ENCODE results near the gene CCSAP. TPM values are rescaled to one million over a fixed set of nuclear protein-coding genes. Genes with fewer than 3 reads are reported as not detected.

Gene CCSAP
- total and polyA plus RNA-seq, 7 experiments from 2014 or later = 1.1 to 13.9 (median 12.6) TPM

GRCh38 chr1:229376521-229376920 lies 33.7 kb upstream of the CCSAP start:
- Mint-ChIP-seq H3K4me3 (no peak overlapping the region), H3K4me1 (peaks cover 0 to 5% (median 0%) of the 10 kb centered on the region in 7 donors), H3K36me3 (peaks cover 0 to 3% (median 0%) of the 10 kb centered on the region in 5 donors), H3K27me3 (peaks cover 0 to 15% (median 11%) of the 10 kb centered on the region in 5 donors), H3K9me3 (no peaks in the 10 kb centered on the region), H3K27ac (no peak overlapping the region)
- POLR2A ChIA-PET = no interaction called here
- intact Hi-C loops (cut with micrococcal nuclease) = no loop called here
- H3K27ac ChIP-seq (ENCODE audit: low read depth, low read length) = no peak overlapping the region
- CTCF ChIA-PET = no interaction called here
- H3K27me3 ChIP-seq (ENCODE audit: control insufficient read depth in 2 of 2, insufficient read depth in 2 of 2, low read length in 2 of 2) = no peaks in the 10 kb centered on the region
- no peak for ATAC-seq
- DNase-seq = no peak
- no peaks in the 10 kb centered on the region for H3K9me3 ChIP-seq (ENCODE audit: control insufficient read depth in 2 of 3, low read length in 3 of 3)
- no peak overlapping the region for H3K4me3 ChIP-seq (ENCODE audit: low read length)
- no peaks in the 10 kb centered on the region for H3K36me3 ChIP-seq (ENCODE audit: control insufficient read depth in 2 of 3, insufficient read depth in 3 of 3, low read length in 3 of 3)
- H3K4me1 ChIP-seq (ENCODE audit: control insufficient read depth in 2 of 2, insufficient read depth in 2 of 2, low read length in 2 of 2) = no peaks in the 10 kb centered on the region

- ChIA-PET CTCF (no interaction called here), POLR2A (no interaction called here)
- ATAC-seq (no peak), DNase-seq (no peak)
- H3K4me1 Mint-ChIP-seq = peaks cover 0 to 6% (median 5%) of the 10 kb centered on the region in 7 donors
- Histone ChIP-seq H3K9me3 (ENCODE audit: control insufficient read depth in 2 of 3, low read length in 3 of 3) (no peaks in the 10 kb centered on the region), H3K4me1 (ENCODE audit: control insufficient read depth in 2 of 2, insufficient read depth in 2 of 2, low read length in 2 of 2) (no peaks in the 10 kb centered on the region), H3K27ac (ENCODE audit: low read depth, low read length) (no peak overlapping the region), H3K27me3 (ENCODE audit: control insufficient read depth in 2 of 2, insufficient read depth in 2 of 2, low read length in 2 of 2) (no peaks in the 10 kb centered on the region), H3K36me3 (ENCODE audit: control insufficient read depth in 2 of 3, insufficient read depth in 3 of 3, low read length in 3 of 3) (no peaks in the 10 kb centered on the region), H3K4me3 (ENCODE audit: low read length) (no peak overlapping the region)
- no peak overlapping the region for H3K27ac Mint-ChIP-seq
- peaks cover 9 to 28% (median 16%) of the 10 kb centered on the region in 5 donors for H3K27me3 Mint-ChIP-seq
- no peaks in the 10 kb centered on the region for H3K9me3 Mint-ChIP-seq
- peaks cover 0 to 3% (median 0%) of the 10 kb centered on the region in 5 donors for H3K36me3 Mint-ChIP-seq
- intact Hi-C loops (cut with micrococcal nuclease) = no loop called here
- no peak overlapping the region for H3K4me3 Mint-ChIP-seq
Measured at GRCh38 chr1:229374485-229374884, 31.6 kb upstream of the CCSAP start.

GRCh38 chr1:229373395-229373794 lies 30.5 kb upstream of the CCSAP start:
- ChIA-PET POLR2A (no interaction called here), CTCF (no interaction called here)
- H3K36me3 ChIP-seq (ENCODE audit: control insufficient read depth in 2 of 3, insufficient read depth in 3 of 3, low read length in 3 of 3) = no peaks in the 10 kb centered on the region
- H3K27me3 ChIP-seq (ENCODE audit: control insufficient read depth in 2 of 2, insufficient read depth in 2 of 2, low read length in 2 of 2) = no peaks in the 10 kb centered on the region
- no peak overlapping the region for H3K4me3 ChIP-seq (ENCODE audit: low read length)
- H3K27me3 Mint-ChIP-seq = peaks cover 9 to 26% (median 16%) of the 10 kb centered on the region in 5 donors
- H3K27ac ChIP-seq (ENCODE audit: low read depth, low read length) = no peak overlapping the region
- DNase-seq (no peak), ATAC-seq (no peak)
- intact Hi-C loops (cut with micrococcal nuclease) = no loop called here
- peaks cover 0 to 3% (median 0%) of the 10 kb centered on the region in 5 donors for H3K36me3 Mint-ChIP-seq
- no peaks in the 10 kb centered on the region for H3K9me3 Mint-ChIP-seq
- peaks cover 0 to 6% (median 5%) of the 10 kb centered on the region in 7 donors for H3K4me1 Mint-ChIP-seq
- H3K4me1 ChIP-seq (ENCODE audit: control insufficient read depth in 2 of 2, insufficient read depth in 2 of 2, low read length in 2 of 2) = no peaks in the 10 kb centered on the region
- no peaks in the 10 kb centered on the region for H3K9me3 ChIP-seq (ENCODE audit: control insufficient read depth in 2 of 3, low read length in 3 of 3)
- no peak overlapping the region for H3K27ac Mint-ChIP-seq
- no peak overlapping the region for H3K4me3 Mint-ChIP-seq

GRCh38 chr1:229372251-229372650 lies 29.4 kb upstream of the CCSAP start:
- H3K27ac ChIP-seq (ENCODE audit: low read depth, low read length) = no peak overlapping the region
- peaks cover 0 to 6% (median 5%) of the 10 kb centered on the region in 7 donors for H3K4me1 Mint-ChIP-seq
- no peaks in the 10 kb centered on the region for H3K36me3 ChIP-seq (ENCODE audit: control insufficient read depth in 2 of 3, insufficient read depth in 3 of 3, low read length in 3 of 3)
- no peak overlapping the region for H3K27ac Mint-ChIP-seq
- H3K36me3 Mint-ChIP-seq = peaks cover 0 to 3% (median 0%) of the 10 kb centered on the region in 5 donors
- no peak overlapping the region for H3K4me3 Mint-ChIP-seq
- no peaks in the 10 kb centered on the region for H3K9me3 ChIP-seq (ENCODE audit: control insufficient read depth in 2 of 3, low read length in 3 of 3)
- intact Hi-C loops (cut with micrococcal nuclease) = no loop called here
- H3K9me3 Mint-ChIP-seq = no peaks in the 10 kb centered on the region
- DNase-seq (no peak), ATAC-seq (no peak)
- no peak overlapping the region for H3K4me3 ChIP-seq (ENCODE audit: low read length)
- H3K27me3 ChIP-seq (ENCODE audit: control insufficient read depth in 2 of 2, insufficient read depth in 2 of 2, low read length in 2 of 2) = no peaks in the 10 kb centered on the region
- peaks cover 9 to 29% (median 16%) of the 10 kb centered on the region in 5 donors for H3K27me3 Mint-ChIP-seq
- no peaks in the 10 kb centered on the region for H3K4me1 ChIP-seq (ENCODE audit: control insufficient read depth in 2 of 2, insufficient read depth in 2 of 2, low read length in 2 of 2)
- POLR2A ChIA-PET = interaction anchor here (0.6 kb wide), 1 partner anchor 35 kb away, joined by 4 read pairs; no protein-coding TSS in a partner anchor
- CTCF ChIA-PET = no interaction called here

GRCh38 chr1:229371624-229372023 lies 28.8 kb upstream of the CCSAP start:
- Mint-ChIP-seq H3K9me3 (no peaks in the 10 kb centered on the region), H3K4me1 (peaks cover 0 to 6% (median 5%) of the 10 kb centered on the region in 7 donors), H3K27ac (no peak overlapping the region), H3K36me3 (peaks cover 0 to 3% (median 0%) of the 10 kb centered on the region in 5 donors), H3K27me3 (peaks cover 9 to 29% (median 16%) of the 10 kb centered on the region in 5 donors), H3K4me3 (no peak overlapping the region)
- ChIA-PET CTCF (no interaction called here), POLR2A (no interaction called here)
- Histone ChIP-seq H3K36me3 (ENCODE audit: control insufficient read depth in 2 of 3, insufficient read depth in 3 of 3, low read length in 3 of 3) (no peaks in the 10 kb centered on the region), H3K27ac (ENCODE audit: low read depth, low read length) (no peak overlapping the region), H3K9me3 (ENCODE audit: control insufficient read depth in 2 of 3, low read length in 3 of 3) (no peaks in the 10 kb centered on the region), H3K4me3 (ENCODE audit: low read length) (no peak overlapping the region), H3K27me3 (ENCODE audit: control insufficient read depth in 2 of 2, insufficient read depth in 2 of 2, low read length in 2 of 2) (no peaks in the 10 kb centered on the region), H3K4me1 (ENCODE audit: control insufficient read depth in 2 of 2, insufficient read depth in 2 of 2, low read length in 2 of 2) (no peaks in the 10 kb centered on the region)
- ATAC-seq (no peak), DNase-seq (no peak)
- intact Hi-C loops (cut with micrococcal nuclease) = no loop called here

- H3K4me1 ChIP-seq (ENCODE audit: control insufficient read depth in 2 of 2, insufficient read depth in 2 of 2, low read length in 2 of 2) = no peaks in the 10 kb centered on the region
- Mint-ChIP-seq H3K4me1 (peaks cover 0 to 6% (median 5%) of the 10 kb centered on the region in 7 donors), H3K9me3 (peaks cover 0 to 7% (median 0%) of the 10 kb centered on the region in 11 donors), H3K4me3 (no peak overlapping the region), H3K36me3 (no peaks in the 10 kb centered on the region), H3K27ac (peak overlapping the region in 1 of 9 donors; percentile 30), H3K27me3 (peaks cover 6 to 34% (median 19%) of the 10 kb centered on the region in 5 donors)
- no peak overlapping the region for H3K27ac ChIP-seq (ENCODE audit: low read depth, low read length)
- DNase-seq = no peak
- ChIA-PET CTCF (no interaction called here), POLR2A (no interaction called here)
- H3K9me3 ChIP-seq (ENCODE audit: control insufficient read depth in 2 of 3, low read length in 3 of 3) = no peaks in the 10 kb centered on the region
- no peaks in the 10 kb centered on the region for H3K27me3 ChIP-seq (ENCODE audit: control insufficient read depth in 2 of 2, insufficient read depth in 2 of 2, low read length in 2 of 2)
- ATAC-seq = no peak
- no peak overlapping the region for H3K4me3 ChIP-seq (ENCODE audit: low read length)
- no peaks in the 10 kb centered on the region for H3K36me3 ChIP-seq (ENCODE audit: control insufficient read depth in 2 of 3, insufficient read depth in 3 of 3, low read length in 3 of 3)
- intact Hi-C loops (cut with micrococcal nuclease) = no loop called here
Measured at GRCh38 chr1:229370601-229371021, 27.8 kb upstream of the CCSAP start.

GRCh38 chr1:229368347-229368746 lies 25.5 kb upstream of the CCSAP start:
- H3K9me3 ChIP-seq (ENCODE audit: control insufficient read depth in 2 of 3, low read length in 3 of 3) = no peaks in the 10 kb centered on the region
- H3K27ac Mint-ChIP-seq = no peak overlapping the region
- intact Hi-C loops (cut with micrococcal nuclease) = no loop called here
- H3K27me3 Mint-ChIP-seq = peaks cover 15 to 51% (median 36%) of the 10 kb centered on the region in 5 donors
- H3K9me3 Mint-ChIP-seq = peaks cover 0 to 8% (median 0%) of the 10 kb centered on the region in 11 donors
- H3K4me1 Mint-ChIP-seq = peaks cover 0 to 6% (median 5%) of the 10 kb centered on the region in 7 donors
- ATAC-seq = no peak
- no peaks in the 10 kb centered on the region for H3K27me3 ChIP-seq (ENCODE audit: control insufficient read depth in 2 of 2, insufficient read depth in 2 of 2, low read length in 2 of 2)
- no peaks in the 10 kb centered on the region for H3K4me1 ChIP-seq (ENCODE audit: control insufficient read depth in 2 of 2, insufficient read depth in 2 of 2, low read length in 2 of 2)
- CTCF ChIA-PET = no interaction called here
- H3K4me3 Mint-ChIP-seq = no peak overlapping the region
- POLR2A ChIA-PET = no interaction called here
- DNase-seq = no peak
- no peaks in the 10 kb centered on the region for H3K36me3 ChIP-seq (ENCODE audit: control insufficient read depth in 2 of 3, insufficient read depth in 3 of 3, low read length in 3 of 3)
- H3K4me3 ChIP-seq (ENCODE audit: low read length) = no peak overlapping the region
- H3K27ac ChIP-seq (ENCODE audit: low read depth, low read length) = no peak overlapping the region
- H3K36me3 Mint-ChIP-seq = no peaks in the 10 kb centered on the region

Measured in naive thymus-derived CD4-positive, alpha-beta T cell (primary cell).